Large intestine (tissue), 3 donors: ENCODE measurements around the gene RSRC1. TPM values are rescaled to one million over a fixed set of nuclear protein-coding genes. Genes with fewer than 3 reads are reported as not detected.
"Not testable (repeated sequence)": the region's sequence is repeated elsewhere in the genome, so short reads cannot be mapped to it uniquely, and the experiment has no call there.

Source experiments
- DNase-seq, 2 donors: peaks; one replicate each; pipeline versions ENCODE4 v3.0.0 to v3.0.0-alpha.2; 2013
- H3K27ac ChIP-seq: one replicate; pipeline ENCODE4 v1.5.1; 2013; ENCODE audit warnings: low read length
- H3K27me3 ChIP-seq: 2 replicates; pipeline ENCODE4 v1.6.1; 2013; ENCODE audit warnings: low read length; ENCODE audit not compliant: control insufficient read depth, insufficient read depth
- H3K36me3 ChIP-seq: 2 replicates; pipeline ENCODE4 v1.6.1; 2013; ENCODE audit warnings: low read length; ENCODE audit not compliant: control insufficient read depth, insufficient read depth
- H3K4me1 ChIP-seq: one replicate; pipeline ENCODE4 v1.6.1; 2013; ENCODE audit warnings: low read length; ENCODE audit not compliant: control insufficient read depth, insufficient read depth
- H3K4me3 ChIP-seq: one replicate; pipeline ENCODE4 v1.5.1; 2013; ENCODE audit warnings: low read length
- H3K9me3 ChIP-seq: one replicate; pipeline ENCODE4 v1.6.1; 2013; ENCODE audit warnings: mild to moderate bottlenecking, low read depth, low read length, moderate library complexity; ENCODE audit not compliant: control insufficient read depth
- WGBS: methylation state at CpG from one replicate; pipeline ENCODE4 v1.1.5; 2013; ENCODE audit warnings: low lambda C conversion rate; ENCODE audit not compliant: insufficient coverage; 5-methylcytosine and 5-hydroxymethylcytosine counted together
- polyA plus RNA-seq: library from polyadenylated mRNA; unstranded; fragments of 120-200 nt; gene quantifications from one replicate; pipeline ENCODE4 v1.2.1, GENCODE V29; 2013

The RSRC1 gene
- polyA plus RNA-seq, 1 donor = 22.4 TPM

GRCh38 chr3:158548691-158549090 lies 438.8 kb downstream of the RSRC1 start:
- H3K27ac ChIP-seq = no peak overlapping the region
- H3K4me1 ChIP-seq = no peaks in the 10 kb centered on the region
- 95% methylated on average over 3 of the region's 4 CpGs for WGBS
- H3K36me3 ChIP-seq = no peaks in the 10 kb centered on the region
- no peak for DNase-seq
- no peaks in the 10 kb centered on the region for H3K9me3 ChIP-seq
- H3K4me3 ChIP-seq = no peak overlapping the region
- no peaks in the 10 kb centered on the region for H3K27me3 ChIP-seq

- H3K4me3 ChIP-seq, H3K4me1 ChIP-seq, H3K27ac ChIP-seq, H3K27me3 ChIP-seq, H3K9me3 ChIP-seq, H3K36me3 ChIP-seq, DNase-seq: not testable (repeated sequence)
- WGBS = no CpG with 5 or more reads among the region's 9 CpGs
Observed at GRCh38 chr3:158549938-158550337, 440.0 kb downstream of the RSRC1 start.

GRCh38 chr3:158552124-158552523 lies 442.2 kb downstream of the RSRC1 start:
- Histone ChIP-seq H3K9me3 (no peaks in the 10 kb centered on the region), H3K27me3 (no peaks in the 10 kb centered on the region), H3K4me3 (no peak overlapping the region), H3K36me3 (no peaks in the 10 kb centered on the region), H3K4me1 (no peaks in the 10 kb centered on the region), H3K27ac (no peak overlapping the region)
- no peak for DNase-seq
- WGBS = 54% methylated on average over 2 of the region's 2 CpGs

- Histone ChIP-seq H3K27ac (no peak overlapping the region), H3K27me3 (no peaks in the 10 kb centered on the region), H3K36me3 (no peaks in the 10 kb centered on the region), H3K9me3 (no peaks in the 10 kb centered on the region), H3K4me1 (no peaks in the 10 kb centered on the region), H3K4me3 (no peak overlapping the region)
- no CpG with 5 or more reads among the region's 4 CpGs for WGBS
- no peak for DNase-seq
Observed at GRCh38 chr3:158559504-158559903, 449.6 kb downstream of the RSRC1 start.

- Histone ChIP-seq H3K4me3 (no peak overlapping the region), H3K36me3 (no peaks in the 10 kb centered on the region), H3K27me3 (no peaks in the 10 kb centered on the region), H3K9me3 (no peaks in the 10 kb centered on the region), H3K4me1 (no peaks in the 10 kb centered on the region), H3K27ac (no peak overlapping the region)
- no peak for DNase-seq
- no CpG with 5 or more reads among the region's 1 CpG for WGBS
Observed at GRCh38 chr3:158560979-158561378, 451.1 kb downstream of the RSRC1 start.

- no peak for DNase-seq
- no CpG with 5 or more reads among the region's 5 CpGs for WGBS
- Histone ChIP-seq H3K4me1 (no peaks in the 10 kb centered on the region), H3K9me3 (no peaks in the 10 kb centered on the region), H3K36me3 (no peaks in the 10 kb centered on the region), H3K27me3 (no peaks in the 10 kb centered on the region), H3K27ac (no peak overlapping the region), H3K4me3 (no peak overlapping the region)
Observed at GRCh38 chr3:158562674-158563073, 452.8 kb downstream of the RSRC1 start.

GRCh38 chr3:158563076-158563475 lies 453.2 kb downstream of the RSRC1 start:
- Histone ChIP-seq H3K4me3 (no peak overlapping the region), H3K9me3 (no peaks in the 10 kb centered on the region), H3K27me3 (no peaks in the 10 kb centered on the region), H3K4me1 (no peaks in the 10 kb centered on the region), H3K27ac (no peak overlapping the region), H3K36me3 (no peaks in the 10 kb centered on the region)
- DNase-seq = no peak

- Histone ChIP-seq H3K27ac (no peak overlapping the region), H3K36me3 (no peaks in the 10 kb centered on the region), H3K4me1 (no peaks in the 10 kb centered on the region), H3K4me3 (no peak overlapping the region), H3K9me3 (no peaks in the 10 kb centered on the region), H3K27me3 (peaks cover 6% of the 10 kb centered on the region)
- DNase-seq = no peak
- no CpG with 5 or more reads among the region's 6 CpGs for WGBS
Observed at GRCh38 chr3:158565076-158565475, 455.2 kb downstream of the RSRC1 start.

GRCh38 chr3:158568784-158569183 lies 458.9 kb downstream of the RSRC1 start:
- no CpG with 5 or more reads among the region's 3 CpGs for WGBS
- H3K4me3 ChIP-seq = no peak overlapping the region
- no peak for DNase-seq
- H3K9me3 ChIP-seq = peaks cover 5% of the 10 kb centered on the region
- H3K27ac ChIP-seq = no peak overlapping the region
- H3K27me3 ChIP-seq = peaks cover 6% of the 10 kb centered on the region
- H3K36me3 ChIP-seq = no peaks in the 10 kb centered on the region
- peaks cover 5% of the 10 kb centered on the region for H3K4me1 ChIP-seq

GRCh38 chr3:158569794-158570193 lies 459.9 kb downstream of the RSRC1 start:
- peaks cover 5% of the 10 kb centered on the region for H3K4me1 ChIP-seq
- no peaks in the 10 kb centered on the region for H3K36me3 ChIP-seq
- 60% methylated on average over 1 of the region's 3 CpGs for WGBS
- no peak overlapping the region for H3K4me3 ChIP-seq
- H3K9me3 ChIP-seq = peaks cover 5% of the 10 kb centered on the region
- H3K27me3 ChIP-seq = peaks cover 6% of the 10 kb centered on the region
- DNase-seq = no peak
- H3K27ac ChIP-seq = no peak overlapping the region

- DNase-seq = peak; percentile 95 to 96
- WGBS = 2% methylated on average over 9 of the region's 51 CpGs
Observed at GRCh38 chr3:158570999-158571702, 461.3 kb downstream of the RSRC1 start, which contains the start of gene MLF1. Gene MLF1, plus strand, starts transcription at chr3:158571194. Its CDS starts 107 bp downstream, at chr3:158571301.

More at GRCh38 chr3:158570999-158571702, 461.3 kb downstream of the RSRC1 start, which contains the start of gene MLF1:
- peaks cover 6% of the 10 kb centered on the region for H3K27me3 ChIP-seq
- H3K36me3 ChIP-seq = no peaks in the 10 kb centered on the region
- H3K9me3 ChIP-seq = peaks cover 5% of the 10 kb centered on the region
- peak within 1 kb of the TSS; percentile 52 for H3K4me3 ChIP-seq
- H3K27ac ChIP-seq = peak within 1 kb of the TSS; percentile 46
- peaks cover 5% of the 10 kb centered on the region for H3K4me1 ChIP-seq
